Suprapubic skin (tissue), 4 donors: Measurements from ENCODE around the gene DNAH14. TPM values are rescaled to one million over a fixed set of nuclear protein-coding genes. Genes with fewer than 3 reads are reported as not detected.

Experiments used
- DNase-seq, 2 donors: peaks; one replicate each; pipeline ENCODE4 v3.0.0-alpha.2; 2019; ENCODE audit warnings: low spot score in 2 of 2
- H3K27ac ChIP-seq: fragments of 200-600 bp; sonication (generic); one replicate; pipeline ENCODE4 v1.5.1; 2019
- H3K27me3 ChIP-seq: fragments of 200-600 bp; sonication (generic); one replicate; pipeline ENCODE4 v1.5.1; 2019
- H3K36me3 ChIP-seq: fragments of 200-600 bp; sonication (generic); one replicate; pipeline ENCODE4 v1.5.1; 2019
- H3K4me1 ChIP-seq: fragments of 200-600 bp; sonication (generic); one replicate; pipeline ENCODE4 v1.5.1; 2019
- H3K4me3 ChIP-seq: fragments of 200-600 bp; sonication (generic); one replicate; pipeline ENCODE4 v1.5.1; 2019; ENCODE audit warnings: mild to moderate bottlenecking
- H3K9me3 ChIP-seq: fragments of 200-600 bp; sonication (generic); one replicate; pipeline ENCODE4 v1.5.1; 2019
- CTCF ChIP-seq, 2 donors: fragments of 200-600 bp in 1 of 2; fragments of 450-650 bp in 1 of 2; sonication (generic) in 1 of 2; IDR thresholded peaks; one replicate each; pipeline ENCODE4 v1.5.1; 2016 to 2019; ENCODE audit warnings: antibody characterized with exemption in 2 of 2, mild to moderate bottlenecking in 1 of 2, moderate library complexity in 1 of 2
- EP300 ChIP-seq: sonication (generic); formaldehyde crosslinking; IDR thresholded peaks from one replicate; pipeline ENCODE4 v1.6.1; 2017; ENCODE audit warnings: antibody characterized with exemption
- POLR2A ChIP-seq, 2 donors: fragments of 450-650 bp; IDR thresholded peaks; one replicate each; pipeline ENCODE4 v1.6.1; 2017; ENCODE audit warnings: antibody characterized with exemption in 2 of 2, mild to moderate bottlenecking in 2 of 2, moderate library complexity in 2 of 2
- POLR2AphosphoS5 ChIP-seq, 3 donors: sonication (generic); formaldehyde crosslinking; IDR thresholded peaks; one replicate each; pipeline ENCODE4 v1.6.1; 2017; ENCODE audit warnings: antibody characterized with exemption in 3 of 3
- WGBS: methylation state at CpG from one replicate; pipeline ENCODE4 v1.1.5; 2018; 5-methylcytosine and 5-hydroxymethylcytosine counted together
- total RNA-seq, 4 donors: library from RNA; depleted of rRNA; stranded (reverse); fragments of >200 nt; gene quantifications; one replicate each; pipeline ENCODE4 v1.1.0, GENCODE V29; 2016

DNAH14 gene
- total RNA-seq, 4 donors from 2014 or later = 4.2 to 6.2 (median 5.4) TPM

- DNase-seq = no peak
- Histone ChIP-seq H3K4me1 (no peaks in the 10 kb centered on the region), H3K36me3 (no peaks in the 10 kb centered on the region), H3K9me3 (no peaks in the 10 kb centered on the region), H3K27me3 (peaks cover 4% of the 10 kb centered on the region), H3K27ac (no peak overlapping the region), H3K4me3 (no peak overlapping the region)
- TF ChIP-seq EP300 (no peak), POLR2A (IDR thresholded peaks at IDR 0.05) (no peak), CTCF (IDR thresholded peaks at IDR 0.05) (no peak), POLR2AphosphoS5 (IDR thresholded peaks at IDR 0.05) (no peak)
- 73% methylated on average over 1 of the region's 1 CpG for WGBS
These were observed 23.1 kb upstream of the DNAH14 start for GRCh38 chr1:224906340-224906739.

GRCh38 chr1:224911217-224911616 is 18.3 kb upstream of the DNAH14 start:
- Histone ChIP-seq H3K4me1 (no peaks in the 10 kb centered on the region), H3K9me3 (no peaks in the 10 kb centered on the region), H3K27ac (no peak overlapping the region), H3K27me3 (peaks cover 4% of the 10 kb centered on the region), H3K4me3 (no peak overlapping the region), H3K36me3 (no peaks in the 10 kb centered on the region)
- TF ChIP-seq POLR2AphosphoS5 (IDR thresholded peaks at IDR 0.05) (no peak), POLR2A (IDR thresholded peaks at IDR 0.05) (no peak), EP300 (no peak), CTCF (IDR thresholded peaks at IDR 0.05) (no peak)
- no peak for DNase-seq

DNA sequence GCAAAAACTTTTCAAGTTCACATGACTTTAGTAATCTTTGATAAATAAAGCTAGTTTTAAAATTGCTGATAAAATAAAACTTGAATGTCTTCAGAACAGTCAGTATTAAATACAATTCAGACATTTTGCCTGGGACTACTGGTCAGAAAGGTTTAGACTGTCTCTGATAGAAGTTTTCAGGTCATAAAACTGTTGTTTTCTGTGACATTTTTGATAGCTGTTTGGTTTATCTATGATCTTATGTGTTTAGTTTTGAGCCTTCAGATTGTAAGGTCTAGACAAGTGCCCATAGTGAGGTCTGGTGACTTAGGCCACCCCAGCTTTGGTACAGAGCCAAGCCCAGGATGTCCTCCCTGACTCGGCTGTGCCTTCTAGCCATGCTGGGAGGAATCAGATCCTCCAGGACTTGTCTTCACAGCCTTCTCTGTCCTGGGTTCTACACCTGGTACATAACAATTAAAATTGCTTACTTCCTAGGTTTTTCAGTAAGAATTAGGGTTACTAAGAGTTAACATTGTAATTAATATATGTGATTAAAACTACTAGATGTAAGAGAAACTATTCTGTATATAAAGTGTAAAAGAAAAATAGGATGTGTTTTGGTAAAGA is 15.1 kb upstream of the DNAH14 start:
- Histone ChIP-seq H3K36me3 (no peaks in the 10 kb centered on the region), H3K27ac (no peak overlapping the region)
- 94% methylated on average over 1 of the region's 1 CpG for WGBS

GRCh38 chr1:224919508-224919907 is 10.0 kb upstream of the DNAH14 start:
- H3K4me1 ChIP-seq = no peaks in the 10 kb centered on the region
- no peak overlapping the region for H3K27ac ChIP-seq
- no peak overlapping the region for H3K4me3 ChIP-seq
- H3K36me3 ChIP-seq = no peaks in the 10 kb centered on the region
- H3K9me3 ChIP-seq = no peaks in the 10 kb centered on the region
- 78% methylated on average over 4 of the region's 4 CpGs for WGBS
- no peak for DNase-seq
- H3K27me3 ChIP-seq = no peaks in the 10 kb centered on the region
- no peak for TF ChIP-seq EP300

More for the DNA sequence above, 15.1 kb upstream of the DNAH14 start:
- no peak for TF ChIP-seq EP300
- no peak for TF ChIP-seq CTCF (IDR thresholded peaks at IDR 0.05)
- H3K27me3 ChIP-seq = no peaks in the 10 kb centered on the region
- no peak for DNase-seq
- no peak overlapping the region for H3K4me3 ChIP-seq
- H3K9me3 ChIP-seq = no peaks in the 10 kb centered on the region
- H3K4me1 ChIP-seq = no peaks in the 10 kb centered on the region

GRCh38 chr1:224920930-224921329 is 8.5 kb upstream of the DNAH14 start:
- no peaks in the 10 kb centered on the region for H3K4me1 ChIP-seq
- no peak for DNase-seq
- H3K9me3 ChIP-seq = no peaks in the 10 kb centered on the region
- no peak overlapping the region for H3K27ac ChIP-seq
- no peaks in the 10 kb centered on the region for H3K27me3 ChIP-seq
- no peak overlapping the region for H3K4me3 ChIP-seq
- TF ChIP-seq POLR2AphosphoS5 (IDR thresholded peaks at IDR 0.05) = no peak
- no peak for TF ChIP-seq POLR2A (IDR thresholded peaks at IDR 0.05)
- no peak for TF ChIP-seq CTCF (IDR thresholded peaks at IDR 0.05)
- TF ChIP-seq EP300 = no peak
- no peaks in the 10 kb centered on the region for H3K36me3 ChIP-seq

DNA sequence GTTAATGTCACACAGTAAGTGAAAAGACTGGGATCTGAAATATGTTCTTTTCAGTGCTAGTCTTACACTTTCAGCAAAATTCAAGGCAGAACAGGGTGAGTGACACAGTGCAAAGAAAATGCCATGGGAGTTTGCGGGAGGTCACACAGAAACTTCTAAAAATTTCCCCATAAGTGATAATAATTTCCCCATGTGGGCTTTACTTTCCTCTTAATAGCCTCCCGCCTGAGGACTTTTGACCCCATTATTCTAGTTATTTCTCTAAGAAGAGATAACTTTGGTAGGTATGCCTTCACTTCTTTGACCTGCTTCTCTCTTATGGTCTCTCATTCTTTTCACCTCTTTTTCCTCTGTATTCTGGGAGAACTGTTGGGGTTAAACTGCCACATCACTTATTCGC is 8.1 kb upstream of the DNAH14 start:
- no peak for DNase-seq
- no peaks in the 10 kb centered on the region for H3K4me1 ChIP-seq
- no peaks in the 10 kb centered on the region for H3K27me3 ChIP-seq
- no peaks in the 10 kb centered on the region for H3K36me3 ChIP-seq
- WGBS = 90% methylated on average over 3 of the region's 3 CpGs
- no peaks in the 10 kb centered on the region for H3K9me3 ChIP-seq
- H3K27ac ChIP-seq = no peak overlapping the region
- TF ChIP-seq POLR2A (IDR thresholded peaks at IDR 0.05) (no peak), POLR2AphosphoS5 (IDR thresholded peaks at IDR 0.05) (no peak), EP300 (no peak), CTCF (IDR thresholded peaks at IDR 0.05) (no peak)
- H3K4me3 ChIP-seq = no peak overlapping the region
